Measurements from ENCODE around the gene FBXO27.

GRCh38 chr19:38975861-38976271 is 56.5 kb downstream of the FBXO27 start:
- TF ChIP-seq CTCF (IDR thresholded peaks at IDR 0.05) (no peak), KDM1A (IDR thresholded peaks at IDR 0.05; ENCODE audit: low read depth) (no peak), CBX2 (IDR thresholded peaks at IDR 0.05; ENCODE audit: borderline replicate concordance, low read depth) (no peak), MAFK (IDR thresholded peaks at IDR 0.05; ENCODE audit: partially characterized antibody) (no peak), RCOR1 (IDR thresholded peaks at IDR 0.05; ENCODE audit: low read depth, low read length) (no peak), HDAC2 (IDR thresholded peaks at IDR 0.05) (no peak), CEBPB (IDR thresholded peaks at IDR 0.05) (no peak), HOXA7 (CRISPR knock-in tag; IDR thresholded peaks at IDR 0.05) (no peak), NR3C1 (IDR thresholded peaks at IDR 0.05) (no peak), EP300 (IDR thresholded peaks at IDR 0.05) (no peak)
